ENCODE data around the gene NRXN3.
A peak's percentile ranks its signal among the peaks of the same experiment; 100 is the strongest.

Gene NRXN3

GRCh38 chr14:79328863-79329262 is 1158.7 kb downstream of the NRXN3 start:
- no peak for DNase-seq

DNA sequence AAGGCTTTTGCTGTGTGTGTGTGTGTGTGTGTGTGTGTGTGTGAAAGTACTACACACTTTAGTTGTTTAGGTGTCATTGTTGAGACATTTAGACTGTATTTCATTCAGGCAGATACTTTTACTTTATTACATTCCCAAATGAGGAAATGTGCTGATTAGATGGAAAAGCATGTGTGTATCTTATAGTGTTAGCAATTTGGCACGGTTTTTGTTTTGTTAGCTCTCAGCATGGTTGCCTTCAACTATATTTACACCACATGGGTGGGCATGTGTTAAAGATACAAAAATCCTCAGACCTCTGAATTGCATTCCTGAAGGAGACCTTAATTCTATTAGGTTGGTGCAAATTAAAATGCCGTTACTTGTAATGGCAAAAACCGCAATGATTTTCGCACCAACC is 1161.7 kb downstream of the NRXN3 start:
- DNase-seq, result no peak

DNA sequence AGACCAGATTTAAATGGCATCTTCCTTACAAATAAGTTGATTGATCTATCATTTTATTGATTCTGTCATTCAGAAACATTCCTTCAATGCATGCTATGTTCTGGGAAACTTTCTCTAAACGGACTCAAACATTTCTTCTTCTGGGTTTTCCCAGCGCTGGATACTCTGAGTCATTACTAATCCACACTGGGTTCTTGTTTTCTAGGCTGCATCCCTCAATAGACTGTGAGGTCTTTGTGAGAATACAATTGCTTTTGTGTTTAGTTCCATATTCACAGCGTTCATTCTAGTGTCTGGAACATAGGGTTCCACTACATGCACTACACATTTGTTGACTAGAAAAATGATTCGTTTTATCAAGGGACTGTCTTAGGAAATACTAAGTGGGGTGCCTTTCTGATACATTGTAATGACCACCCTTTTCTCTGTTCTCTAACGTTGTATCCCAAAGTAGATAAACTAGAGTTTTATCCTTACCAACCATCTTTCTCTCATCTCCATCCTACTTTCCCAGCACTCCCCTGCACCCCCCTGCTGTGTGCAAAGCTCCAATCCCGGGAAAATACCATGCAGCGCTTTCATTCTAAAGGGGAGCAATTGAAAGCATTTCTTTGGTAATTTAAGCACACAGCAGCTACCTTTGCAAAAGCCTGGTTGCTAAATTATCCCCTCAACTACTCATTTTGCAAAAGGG is 1162.5 kb downstream of the NRXN3 start:
- DNase-seq, result no peak

DNA sequence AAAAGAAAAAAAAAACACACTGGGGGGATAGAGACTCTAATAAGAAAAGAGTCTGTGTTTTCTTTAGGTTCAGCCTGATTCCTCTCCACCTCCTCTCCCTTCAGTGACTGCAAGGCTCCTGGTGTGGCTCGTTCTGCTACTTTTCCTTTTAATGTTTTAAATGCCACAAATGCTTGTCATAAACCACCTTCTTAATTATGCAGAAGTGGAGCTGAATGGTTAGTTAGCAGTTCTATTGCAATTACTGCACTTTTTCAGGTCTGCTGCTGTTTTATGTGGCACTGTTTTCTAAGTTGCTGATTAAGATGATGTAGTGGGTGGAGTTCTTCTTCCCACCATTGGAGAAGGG is 1163.0 kb downstream of the NRXN3 start:
- no peak for DNase-seq

DNA sequence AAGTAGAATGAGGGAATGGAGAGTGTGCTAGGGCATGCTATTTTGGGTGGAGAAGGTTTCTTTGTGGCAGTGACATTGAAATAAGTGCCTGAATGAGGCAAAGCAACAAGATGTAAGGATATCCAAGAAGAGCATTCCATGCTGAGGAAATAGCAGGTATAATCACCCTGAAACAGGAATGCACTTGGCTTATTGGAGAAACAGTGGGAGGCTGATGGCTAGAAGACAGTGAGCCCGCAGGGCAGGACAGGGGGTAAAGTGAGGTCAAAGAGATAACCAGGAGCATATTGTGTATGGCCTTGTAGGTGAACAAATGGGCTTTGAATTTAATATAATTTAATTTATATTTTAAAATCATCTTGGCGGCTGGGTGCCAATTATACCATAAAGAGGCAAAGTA is 1164.1 kb downstream of the NRXN3 start:
- no peak for DNase-seq

- no peak for DNase-seq
These were observed 1167.6 kb downstream of the NRXN3 start for GRCh38 chr14:79337761-79338160.

GRCh38 chr14:79342942-79343341 is 1172.8 kb downstream of the NRXN3 start:
- DNase-seq, result no peak

DNA sequence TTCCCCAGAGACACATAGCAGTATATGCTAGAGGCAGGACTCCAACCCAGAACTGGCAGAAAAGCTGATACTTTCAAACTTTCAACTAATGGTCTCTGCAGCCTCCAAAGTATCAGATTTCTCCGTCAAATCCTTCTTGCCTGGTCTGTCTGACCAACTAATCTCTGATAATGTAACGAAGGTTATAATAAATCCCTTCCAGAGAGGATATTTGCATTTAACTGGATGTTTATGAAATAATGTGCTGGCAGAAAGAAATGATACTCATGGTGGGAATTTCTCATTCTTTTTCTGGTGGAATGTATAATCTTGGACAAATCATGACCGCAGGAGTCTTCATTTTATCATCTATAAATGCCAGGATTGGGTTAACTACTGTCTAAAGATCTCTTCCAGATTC is 1180.8 kb downstream of the NRXN3 start:
- DNase-seq, result no peak

DNA sequence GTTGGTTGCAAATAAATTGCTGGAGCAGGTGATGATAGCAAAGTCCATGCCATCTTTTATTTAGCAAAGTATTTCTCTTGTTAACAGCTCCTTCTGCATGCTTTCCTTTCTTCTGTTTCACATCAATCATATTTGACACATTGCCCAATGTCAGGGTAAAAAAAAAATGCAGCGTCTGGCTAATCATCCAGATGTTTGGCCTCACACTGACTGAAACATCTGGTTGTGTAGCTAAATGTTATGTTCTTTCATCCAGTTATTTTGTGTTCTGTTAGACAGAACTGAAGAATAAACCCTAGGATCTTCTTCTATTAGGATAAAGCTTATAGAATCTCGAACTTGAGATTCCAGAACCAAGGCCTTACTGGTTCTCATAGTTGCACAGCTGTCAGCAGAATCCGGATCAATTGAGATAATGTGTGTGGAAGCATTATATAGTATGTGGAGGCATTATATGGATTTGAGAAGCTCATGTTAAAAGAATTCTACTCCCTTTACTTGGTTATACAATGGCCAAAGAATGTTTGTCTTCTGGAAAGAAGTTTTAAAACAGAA is 1182.0 kb downstream of the NRXN3 start:
- DNase-seq, result no peak

DNA sequence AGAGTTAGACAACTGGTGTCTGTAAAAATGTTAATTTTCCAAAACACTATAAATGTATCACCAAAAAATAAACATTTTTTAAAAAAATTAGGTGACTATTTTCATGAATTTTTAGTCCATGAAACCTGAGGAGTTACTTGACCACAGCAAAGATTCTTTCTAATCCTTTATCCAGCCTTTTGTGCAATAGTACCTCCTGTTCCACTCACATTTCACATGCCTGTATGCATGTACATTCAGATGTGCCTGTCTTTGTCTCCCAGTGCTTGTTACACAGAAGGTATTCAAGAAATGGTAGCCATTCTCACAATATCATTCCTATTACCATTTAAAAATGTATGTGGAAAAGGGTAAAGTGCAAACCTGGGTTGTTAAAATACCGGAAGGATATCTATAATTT is 1184.2 kb downstream of the NRXN3 start:
- no peak for DNase-seq

DNA sequence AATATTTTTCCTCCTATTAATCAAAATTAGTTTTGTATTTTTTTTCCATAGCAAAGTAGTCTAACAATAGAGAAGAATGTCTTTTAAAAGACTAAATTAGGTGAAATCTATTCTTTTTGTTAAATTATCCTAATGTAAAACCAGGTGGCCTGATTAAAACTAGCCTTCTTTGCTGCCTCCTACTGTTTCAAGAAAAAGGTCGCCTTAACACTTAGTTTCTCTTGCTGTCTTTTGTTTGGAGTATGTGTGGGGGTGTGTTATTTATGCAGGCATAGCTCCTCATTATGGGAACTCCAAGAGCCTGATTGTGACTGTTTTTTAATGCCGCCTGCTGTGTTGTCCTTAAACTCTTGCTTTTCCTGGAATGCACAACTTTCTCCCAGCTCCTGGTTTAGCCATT is 1185.9 kb downstream of the NRXN3 start:
- no peak for DNase-seq

DNA sequence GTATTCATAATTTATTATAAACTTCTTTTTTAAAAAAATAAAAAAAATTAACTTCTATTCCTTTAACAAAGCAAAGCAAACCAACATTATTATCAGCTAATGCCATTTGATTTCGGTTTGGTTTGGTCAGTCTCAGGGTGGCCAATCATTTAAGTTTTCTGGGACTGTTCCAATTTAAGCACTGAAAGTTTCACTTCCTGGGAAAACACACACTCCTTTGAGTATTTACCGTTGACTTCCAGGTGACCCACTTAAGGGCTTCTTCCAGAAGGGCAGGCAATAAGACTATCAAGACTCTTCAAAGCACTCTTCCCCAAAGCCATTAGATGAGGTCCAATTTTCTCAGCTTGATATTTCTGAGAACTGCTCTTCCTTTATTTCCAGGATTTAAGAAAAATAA is 1187.1 kb downstream of the NRXN3 start:
- DNase-seq, result no peak

GRCh38 chr14:79363291-79363690 is 1193.1 kb downstream of the NRXN3 start:
- no peak for DNase-seq

GRCh38 chr14:79369359-79370332 is 1199.5 kb downstream of the NRXN3 start:
- DNase-seq, result no peak

- DNase-seq, result no peak
These were observed 1200.8 kb downstream of the NRXN3 start for GRCh38 chr14:79370969-79371368.

GRCh38 chr14:79373451-79373850 is 1203.3 kb downstream of the NRXN3 start:
- no peak for DNase-seq

DNA sequence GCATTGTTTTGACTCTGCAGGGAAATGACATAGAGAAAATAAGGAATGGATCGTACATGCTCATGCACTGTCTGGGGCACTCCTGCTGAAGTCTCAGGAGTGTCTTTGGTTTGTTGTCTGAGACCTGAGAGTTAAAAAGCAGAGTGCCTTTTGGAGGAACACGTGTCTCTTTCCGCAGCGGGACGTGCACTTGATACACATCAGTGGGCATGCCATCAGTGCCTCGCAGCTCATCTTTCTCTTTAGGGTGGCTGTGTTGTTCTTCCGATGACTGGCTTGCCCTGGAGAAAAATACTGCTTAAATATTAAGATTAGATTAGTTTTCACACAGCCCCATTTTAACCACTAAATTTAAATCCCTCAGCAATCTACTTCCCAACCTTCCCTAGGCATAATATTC is 1205.2 kb downstream of the NRXN3 start:
- no peak for DNase-seq

- DNase-seq, result no peak
These were observed 1206.4 kb downstream of the NRXN3 start for GRCh38 chr14:79376557-79376956.

DNA sequence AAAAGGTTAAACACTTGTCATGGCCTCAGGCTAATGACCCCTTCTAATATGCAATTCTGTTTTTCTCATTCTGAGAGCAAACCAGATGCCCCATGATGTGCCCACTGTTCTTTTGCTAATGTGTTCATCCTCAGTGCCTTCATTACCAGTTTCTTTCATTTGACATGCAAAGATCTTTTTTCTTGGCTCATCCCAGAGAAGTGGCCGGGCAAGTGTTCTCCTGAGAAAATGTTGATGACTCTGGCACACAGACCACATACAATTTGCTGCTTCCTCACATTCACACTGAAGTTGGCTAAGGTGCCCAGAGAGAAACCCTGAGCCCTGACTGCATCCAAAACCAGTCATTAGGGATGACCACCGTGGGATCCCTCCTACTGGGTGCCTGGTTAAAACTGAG is 1207.8 kb downstream of the NRXN3 start:
- no peak for DNase-seq

- DNase-seq, result no peak
These were observed 1209.1 kb downstream of the NRXN3 start for GRCh38 chr14:79379266-79379665.

GRCh38 chr14:79383031-79383430 is 1212.9 kb downstream of the NRXN3 start:
- no peak for DNase-seq

DNA sequence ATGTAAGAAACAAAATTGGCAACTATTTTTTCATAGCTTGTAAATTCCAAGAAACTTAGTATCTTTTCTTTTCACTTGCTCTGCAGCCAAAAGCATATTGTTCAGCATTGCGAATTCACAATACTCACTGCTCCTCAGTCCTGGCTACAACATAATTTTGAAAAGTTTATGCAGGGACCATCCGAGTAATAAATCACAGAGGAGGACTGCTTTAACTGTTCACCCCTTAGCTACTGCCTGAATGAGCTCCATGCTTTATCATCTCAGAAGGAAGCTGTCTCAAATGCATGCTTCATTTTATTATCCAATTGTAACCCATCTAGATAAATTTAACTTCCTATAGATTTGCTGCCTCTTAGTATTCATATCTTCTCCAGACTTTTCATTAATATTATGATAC is 1213.3 kb downstream of the NRXN3 start:
- DNase-seq, result no peak

- no peak for DNase-seq
These were observed 1224.9 kb downstream of the NRXN3 start for GRCh38 chr14:79395061-79395460.

- DNase-seq, result peak; percentile 33
These were observed 1234.8 kb downstream of the NRXN3 start for GRCh38 chr14:79404874-79405511.

Measured in COR-L47 (cell line).